K562 (cell line): ENCODE data around the gene FERMT3. TPM values are rescaled to one million over a fixed set of nuclear protein-coding genes. Genes with fewer than 3 reads are reported as not detected.

Source experiments
- BCL6 ChIP-seq: fragments of 250-450 bp; sonication (Bioruptor Pico); IDR thresholded peaks from 2 replicates; pipeline ENCODE4 v1.4.0; 2020
- CCAR2 ChIP-seq: fragments of 200-400 bp; formaldehyde crosslinking; IDR thresholded peaks from 2 replicates; pipeline ENCODE4 v1.6.1; 2017; ENCODE audit warnings: mild to moderate bottlenecking, low read depth, low read length
- ETV6 ChIP-seq, 3 experiments: fragments of 150-350 bp in 1 of 3; sonication (generic) in 1 of 3; formaldehyde crosslinking in 1 of 3; IDR thresholded peaks; 2 replicates each; pipeline versions ENCODE4 v1.6.1 to v1.8.0; 2014 to 2022; ENCODE audit warnings: borderline replicate concordance in 2 of 3, low read depth in 2 of 3, antibody characterized with exemption in 1 of 3, low read length in 1 of 3, mild to moderate bottlenecking in 1 of 3, missing genetic modification reagents in 1 of 3
- HDAC3 ChIP-seq: fragments of 450-650 bp; IDR thresholded peaks from 2 replicates; pipeline ENCODE4 v1.6.1; 2018; ENCODE audit warnings: borderline replicate concordance, mild to moderate bottlenecking, moderate library complexity; ENCODE audit not compliant: partially characterized antibody
- NR3C1 ChIP-seq: sonication (generic); formaldehyde crosslinking; IDR thresholded peaks from 2 replicates; pipeline ENCODE4 v1.8.1; 2022; ENCODE audit warnings: missing genetic modification reagents
- PRPF4 ChIP-seq: fragments of 200-400 bp; formaldehyde crosslinking; IDR thresholded peaks from one replicate; pipeline ENCODE4 v1.6.1; 2017; ENCODE audit warnings: low read length, low read depth, mild to moderate bottlenecking; ENCODE audit not compliant: insufficient read depth, poor library complexity, severe bottlenecking
- PTTG1 ChIP-seq: fragments of 450-650 bp; IDR thresholded peaks from 2 replicates; pipeline ENCODE4 v1.6.1; 2016; ENCODE audit warnings: low read depth, mild to moderate bottlenecking, missing genetic modification characterization, missing compliant biosample characterization
- RFX1 ChIP-seq: fragments of 450-650 bp; IDR thresholded peaks from 2 replicates; pipeline ENCODE4 v1.6.1; 2016; ENCODE audit warnings: mild to moderate bottlenecking, moderate library complexity
- SFPQ ChIP-seq: fragments of 200-400 bp; formaldehyde crosslinking; IDR thresholded peaks from 2 replicates; pipeline ENCODE4 v1.6.1; 2017; ENCODE audit warnings: mild to moderate bottlenecking, low read depth, low read length, moderate library complexity
- SMARCB1 ChIP-seq: IDR thresholded peaks from 2 replicates; pipeline ENCODE4 v1.6.1; 2011; ENCODE audit warnings: improper control_type of control experiment, low read depth; ENCODE audit not compliant: insufficient read length
- TCF15 ChIP-seq: fragments of 250-450 bp; sonication (Bioruptor Pico); IDR thresholded peaks from 2 replicates; pipeline ENCODE4 v1.8.0; 2022; ENCODE audit warnings: moderate library complexity, mild to moderate bottlenecking, inconsistent platforms
- U2AF2 ChIP-seq: fragments of 200-400 bp; formaldehyde crosslinking; optimal IDR thresholded peaks from 2 replicates; pipeline ENCODE3; 2017; ENCODE audit warnings: low read depth, mild to moderate bottlenecking, low read length
- ZBTB17 ChIP-seq: fragments of 450-650 bp; formaldehyde crosslinking; IDR thresholded peaks from 2 replicates; pipeline ENCODE4 v1.4.0; 2020; ENCODE audit warnings: mild to moderate bottlenecking
- ZBTB43 ChIP-seq: sonication (generic); formaldehyde crosslinking; IDR thresholded peaks from 2 replicates; pipeline ENCODE4 v1.8.0; 2023; ENCODE audit warnings: mild to moderate bottlenecking, missing genetic modification reagents
- ZNF23 ChIP-seq: fragments of 250-450 bp; sonication (Bioruptor Pico); IDR thresholded peaks from 2 replicates; pipeline ENCODE4 v1.4.0; 2020; ENCODE audit warnings: mild to moderate bottlenecking
- ZNF408 ChIP-seq: fragments of 250-450 bp; sonication (Bioruptor Pico); IDR thresholded peaks from 2 replicates; pipeline ENCODE4 v1.4.0; 2020; ENCODE audit warnings: low read depth, mild to moderate bottlenecking, moderate library complexity
- ZNF431 ChIP-seq: sonication (generic); formaldehyde crosslinking; IDR thresholded peaks from 2 replicates; pipeline ENCODE4 v1.8.0; 2022; ENCODE audit warnings: mild to moderate bottlenecking, missing genetic modification reagents
- ZNF583 ChIP-seq: fragments of 250-450 bp; sonication (Bioruptor Pico); IDR thresholded peaks from 2 replicates; pipeline ENCODE4 v1.4.0; 2020
- ZNF75A ChIP-seq: fragments of 450-650 bp; formaldehyde crosslinking; IDR thresholded peaks from 2 replicates; pipeline ENCODE4 v1.4.0; 2020; ENCODE audit warnings: mild to moderate bottlenecking
- ZSCAN32 ChIP-seq: fragments of 450-650 bp; formaldehyde crosslinking; IDR thresholded peaks from 2 replicates; pipeline ENCODE4 v1.4.0; 2020; ENCODE audit warnings: mild to moderate bottlenecking, moderate library complexity
- polyA plus RNA-seq, 8 experiments: library from polyadenylated mRNA; depleted of rRNA in 4 of 8; stranded (reverse) in 5 of 8; unstranded in 3 of 8; fragments of >200 nt; fragmentation: Nextera tagmentation in 2 of 8; fragmentation: Illumina TruSeq in 1 of 8; extraction: Ambion mirVana in 2 of 8; extraction: Trizol in 1 of 8; gene quantifications; 2 replicates each; pipeline versions ENCODE4 v1.2.1 to v1.2.3, GENCODE V29; 2011 to 2014; ENCODE audit warnings: inconsistent platforms in 1 of 8, missing spikeins in 1 of 8
- total RNA-seq, 7 experiments: library from RNA; depleted of rRNA in 6 of 7; stranded (reverse); fragments of >200 nt in 6 of 7; fragmentation: Illumina TruSeq in 2 of 7; extraction: Trizol in 2 of 7; gene quantifications; 2 replicates each; pipeline versions ENCODE4 v1.2.1 to v1.2.3, GENCODE V29; 2011 to 2021; ENCODE audit warnings: low replicate concordance in 1 of 7

The FERMT3 gene
- total and polyA plus RNA-seq, 9 of the 15 experiments (the other 6 are each of a cell fraction or from before 2014, with no cell fraction given), result 3.2 to 275 (median 79.7) TPM

GRCh38 chr11:64207256-64208085 lies 950 bp downstream of the FERMT3 start (continued):
- TF ChIP-seq BCL6 (CRISPR knock-in tag) (no peak), NR3C1 (CRISPR knock-in tag) (no peak), RFX1 (no peak), ZBTB43 (CRISPR knock-in tag) (no peak), PTTG1 (tag) (no peak), SFPQ (no peak), ZBTB17 (CRISPR knock-in tag) (no peak; the same call in 1 of the 2 replicates), HDAC3 (no peak), ETV6 (IDR thresholded peaks at IDR 0.05; ENCODE audit: borderline replicate concordance in 1 of 2, low read depth in 2 of 2, low read length in 1 of 2) (peak; percentile 68 to 75; a peak in 2 of 4 replicates), ETV6 (CRISPR knock-in tag; IDR thresholded peaks at IDR 0.05; ENCODE audit: borderline replicate concordance) (no peak), SMARCB1 (no peak), TCF15 (CRISPR knock-in tag) (no peak), ZNF408 (CRISPR knock-in tag) (no peak), ZNF431 (CRISPR knock-in tag) (no peak; the same call in 1 of the 2 replicates), CCAR2 (no peak), ZNF75A (CRISPR knock-in tag) (no peak), ZSCAN32 (CRISPR knock-in tag) (no peak), ZNF583 (CRISPR knock-in tag) (0 out of 2 replicates have a peak, but pooled peaks have one; percentile 18), ZNF23 (CRISPR knock-in tag) (no peak), U2AF2 (no peak), PRPF4 (peak; percentile 58)
